ENCODE data around the gene CCDC81.

- TF ChIP-seq CTCF (IDR thresholded peaks at IDR 0.05; ENCODE audit: insufficient read depth, low read length) (no peak), REST (IDR thresholded peaks at IDR 0.05; ENCODE audit: insufficient replicate concordance, low read depth) (no peak), POLR2AphosphoS5 (IDR thresholded peaks at IDR 0.05; ENCODE audit: low read depth) (no peak)
Measured at GRCh38 chr11:86370922-86371594, 3.6 kb upstream of the CCDC81 start.
